ENCODE data around the gene HPGDS.

DNA sequence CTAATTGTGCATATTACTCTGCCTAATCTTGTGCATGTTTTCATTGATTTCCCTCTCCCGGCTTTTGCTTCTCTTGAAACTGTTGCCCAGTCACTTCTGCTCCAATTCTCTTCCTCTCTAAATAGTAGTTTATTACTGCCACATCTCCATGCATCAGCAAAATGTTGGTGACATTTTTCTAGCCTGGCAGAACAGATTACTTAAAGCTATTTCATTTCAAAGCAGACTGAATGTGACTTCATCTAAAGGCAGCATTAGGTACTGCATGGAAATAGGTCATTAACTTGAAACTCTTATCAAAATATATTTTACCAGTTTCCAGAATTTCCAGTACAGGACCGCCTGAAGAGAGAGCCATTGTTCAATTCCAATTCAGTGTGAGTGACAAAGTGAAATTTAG is 52.4 kb downstream of the HPGDS start:
- TF ChIP-seq, protein P1, sequence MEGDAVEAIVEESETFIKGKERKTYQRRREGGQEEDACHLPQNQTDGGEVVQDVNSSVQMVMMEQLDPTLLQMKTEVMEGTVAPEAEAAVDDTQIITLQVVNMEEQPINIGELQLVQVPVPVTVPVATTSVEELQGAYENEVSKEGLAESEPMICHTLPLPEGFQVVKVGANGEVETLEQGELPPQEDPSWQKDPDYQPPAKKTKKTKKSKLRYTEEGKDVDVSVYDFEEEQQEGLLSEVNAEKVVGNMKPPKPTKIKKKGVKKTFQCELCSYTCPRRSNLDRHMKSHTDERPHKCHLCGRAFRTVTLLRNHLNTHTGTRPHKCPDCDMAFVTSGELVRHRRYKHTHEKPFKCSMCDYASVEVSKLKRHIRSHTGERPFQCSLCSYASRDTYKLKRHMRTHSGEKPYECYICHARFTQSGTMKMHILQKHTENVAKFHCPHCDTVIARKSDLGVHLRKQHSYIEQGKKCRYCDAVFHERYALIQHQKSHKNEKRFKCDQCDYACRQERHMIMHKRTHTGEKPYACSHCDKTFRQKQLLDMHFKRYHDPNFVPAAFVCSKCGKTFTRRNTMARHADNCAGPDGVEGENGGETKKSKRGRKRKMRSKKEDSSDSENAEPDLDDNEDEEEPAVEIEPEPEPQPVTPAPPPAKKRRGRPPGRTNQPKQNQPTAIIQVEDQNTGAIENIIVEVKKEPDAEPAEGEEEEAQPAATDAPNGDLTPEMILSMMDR (IDR thresholded peaks at IDR 0.05; ENCODE audit: low read depth, low read length, missing input control): no peak
- TF ChIP-seq, protein P2, sequence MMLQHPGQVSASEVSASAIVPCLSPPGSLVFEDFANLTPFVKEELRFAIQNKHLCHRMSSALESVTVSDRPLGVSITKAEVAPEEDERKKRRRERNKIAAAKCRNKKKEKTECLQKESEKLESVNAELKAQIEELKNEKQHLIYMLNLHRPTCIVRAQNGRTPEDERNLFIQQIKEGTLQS (IDR thresholded peaks at IDR 0.05): no peak
- TF ChIP-seq RAD21 (IDR thresholded peaks at IDR 0.05) (no peak), GABPA (IDR thresholded peaks at IDR 0.05 in 1 of 2, conservative IDR thresholded peaks at IDR 0.05 in 1 of 2) (no peak), RXRA (IDR thresholded peaks at IDR 0.05) (no peak)
- TF ChIP-seq, protein P3, sequence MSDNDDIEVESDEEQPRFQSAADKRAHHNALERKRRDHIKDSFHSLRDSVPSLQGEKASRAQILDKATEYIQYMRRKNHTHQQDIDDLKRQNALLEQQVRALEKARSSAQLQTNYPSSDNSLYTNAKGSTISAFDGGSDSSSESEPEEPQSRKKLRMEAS (IDR thresholded peaks at IDR 0.05): no peak
- TF ChIP-seq, protein P4, sequence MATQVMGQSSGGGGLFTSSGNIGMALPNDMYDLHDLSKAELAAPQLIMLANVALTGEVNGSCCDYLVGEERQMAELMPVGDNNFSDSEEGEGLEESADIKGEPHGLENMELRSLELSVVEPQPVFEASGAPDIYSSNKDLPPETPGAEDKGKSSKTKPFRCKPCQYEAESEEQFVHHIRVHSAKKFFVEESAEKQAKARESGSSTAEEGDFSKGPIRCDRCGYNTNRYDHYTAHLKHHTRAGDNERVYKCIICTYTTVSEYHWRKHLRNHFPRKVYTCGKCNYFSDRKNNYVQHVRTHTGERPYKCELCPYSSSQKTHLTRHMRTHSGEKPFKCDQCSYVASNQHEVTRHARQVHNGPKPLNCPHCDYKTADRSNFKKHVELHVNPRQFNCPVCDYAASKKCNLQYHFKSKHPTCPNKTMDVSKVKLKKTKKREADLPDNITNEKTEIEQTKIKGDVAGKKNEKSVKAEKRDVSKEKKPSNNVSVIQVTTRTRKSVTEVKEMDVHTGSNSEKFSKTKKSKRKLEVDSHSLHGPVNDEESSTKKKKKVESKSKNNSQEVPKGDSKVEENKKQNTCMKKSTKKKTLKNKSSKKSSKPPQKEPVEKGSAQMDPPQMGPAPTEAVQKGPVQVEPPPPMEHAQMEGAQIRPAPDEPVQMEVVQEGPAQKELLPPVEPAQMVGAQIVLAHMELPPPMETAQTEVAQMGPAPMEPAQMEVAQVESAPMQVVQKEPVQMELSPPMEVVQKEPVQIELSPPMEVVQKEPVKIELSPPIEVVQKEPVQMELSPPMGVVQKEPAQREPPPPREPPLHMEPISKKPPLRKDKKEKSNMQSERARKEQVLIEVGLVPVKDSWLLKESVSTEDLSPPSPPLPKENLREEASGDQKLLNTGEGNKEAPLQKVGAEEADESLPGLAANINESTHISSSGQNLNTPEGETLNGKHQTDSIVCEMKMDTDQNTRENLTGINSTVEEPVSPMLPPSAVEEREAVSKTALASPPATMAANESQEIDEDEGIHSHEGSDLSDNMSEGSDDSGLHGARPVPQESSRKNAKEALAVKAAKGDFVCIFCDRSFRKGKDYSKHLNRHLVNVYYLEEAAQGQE (IDR thresholded peaks at IDR 0.05): no peak

All from liver (tissue), 3 donors.